HG03064 (cell line): Measurements from ENCODE around the gene NEAT1.

Experiments
- ATAC-seq: cut with Tn5 transposase; IDR thresholded peaks from one replicate; pipeline ENCODE4 v1.9.1; 2021; ENCODE audit warnings: low read depth; ENCODE audit not compliant: unreplicated experiment

The NEAT1 gene

GRCh38 chr11:65432686-65433582, 10.3 kb downstream of the NEAT1 start:
- no peak for ATAC-seq

- ATAC-seq, result no peak
These were observed 11.1 kb downstream of the NEAT1 start for GRCh38 chr11:65433657-65434056.

- ATAC-seq, result no peak
These were observed 11.6 kb downstream of the NEAT1 start for GRCh38 chr11:65434057-65434666.

- ATAC-seq, result no peak
These were observed 12.2 kb downstream of the NEAT1 start for GRCh38 chr11:65434667-65435410.

GRCh38 chr11:65435411-65435931, 12.9 kb downstream of the NEAT1 start:
- ATAC-seq, result no peak

- no peak for ATAC-seq
These were observed 13.4 kb downstream of the NEAT1 start for GRCh38 chr11:65435981-65436411.

GRCh38 chr11:65436412-65437032, 13.9 kb downstream of the NEAT1 start:
- ATAC-seq, result no peak

GRCh38 chr11:65437436-65438227, 15.0 kb downstream of the NEAT1 start:
- no peak for ATAC-seq

- no peak for ATAC-seq
These were observed 15.9 kb downstream of the NEAT1 start for GRCh38 chr11:65438257-65439151.

- ATAC-seq, result no peak
These were observed 17.0 kb downstream of the NEAT1 start for GRCh38 chr11:65439331-65440181.

- ATAC-seq, result peak; percentile 34
These were observed 18.4 kb downstream of the NEAT1 start for GRCh38 chr11:65440831-65441499.

GRCh38 chr11:65442842-65443331, 20.3 kb downstream of the NEAT1 start:
- ATAC-seq, result no peak

- no peak for ATAC-seq
These were observed 21.9 kb downstream of the NEAT1 start for GRCh38 chr11:65444314-65445051.

- ATAC-seq, result no peak
These were observed 22.6 kb downstream of the NEAT1 start for GRCh38 chr11:65445101-65445603.

- ATAC-seq, result no peak
These were observed 23.2 kb downstream of the NEAT1 start for GRCh38 chr11:65445604-65446445.
